Activated CD8-positive, alpha-beta T cell treated with anti-CD3 and anti-CD28 coated beads for 36 hours (primary cell): ENCODE measurements around the gene QRSL1. TPM values are rescaled to one million over a fixed set of nuclear protein-coding genes. Genes with fewer than 3 reads are reported as not detected.

Experiments
- ATAC-seq: fragments of 200-7000 bp; cut with Tn5 transposase; one replicate; pipeline ENCODE4 v1.10.0; 2021; ENCODE audit warnings: mild to moderate bottlenecking, moderate library complexity
- CTCF ChIA-PET: fragments of 350-600 bp; sonication (Branson Sonifier 250); formaldehyde crosslinking; loops from one replicate; lab custom pipeline; 2021; ENCODE audit warnings: antibody characterized with exemption; lab: Charles Lee
- POLR2A ChIA-PET: fragments of 350-600 bp; sonication (Branson Sonifier 250); formaldehyde crosslinking; loops from one replicate; lab custom pipeline; 2021; ENCODE audit warnings: antibody characterized with exemption; lab: Charles Lee
- DNase-seq: peaks from one replicate; pipeline ENCODE4 v3.0.0-alpha.2; 2020
- H3K27ac Mint-ChIP-seq: one replicate; pipeline ENCODE4 v1.8.0; 2021; ENCODE audit warnings: mild to moderate bottlenecking, mixed read lengths
- H3K27me3 Mint-ChIP-seq: one replicate; pipeline ENCODE4 v1.8.0; 2021; ENCODE audit warnings: mixed read lengths
- H3K36me3 Mint-ChIP-seq: one replicate; pipeline ENCODE4 v1.8.0; 2021; ENCODE audit warnings: low read depth, mixed read lengths
- H3K4me1 Mint-ChIP-seq: one replicate; pipeline ENCODE4 v1.8.0; 2021; ENCODE audit warnings: low read depth, mixed read lengths
- H3K4me3 Mint-ChIP-seq: one replicate; pipeline ENCODE4 v1.8.0; 2021; ENCODE audit warnings: mild to moderate bottlenecking, moderate library complexity, mixed read lengths
- H3K9me3 Mint-ChIP-seq: one replicate; pipeline ENCODE4 v1.8.0; 2021; ENCODE audit warnings: mixed read lengths
- intact Hi-C: fragments of 100-400 bp; cut with micrococcal nuclease; formaldehyde crosslinking; loops from one replicate; pipeline ENCODE4 v1.10.0; 2022
- total RNA-seq, 2 experiments: library from RNA; stranded (reverse); gene quantifications; one replicate each; pipeline ENCODE4 v1.2.3, GENCODE V29; 2021
- TF ChIP-seq, protein P1 (sequence below): fragments of 200-600 bp; IDR thresholded peaks from one replicate; pipeline ENCODE4 v1.8.0; 2022; ENCODE audit warnings: antibody characterized with exemption, mild to moderate bottlenecking

Gene QRSL1
- total RNA-seq, 2 experiments from 2014 or later: 16.6 to 20.8 TPM

DNA sequence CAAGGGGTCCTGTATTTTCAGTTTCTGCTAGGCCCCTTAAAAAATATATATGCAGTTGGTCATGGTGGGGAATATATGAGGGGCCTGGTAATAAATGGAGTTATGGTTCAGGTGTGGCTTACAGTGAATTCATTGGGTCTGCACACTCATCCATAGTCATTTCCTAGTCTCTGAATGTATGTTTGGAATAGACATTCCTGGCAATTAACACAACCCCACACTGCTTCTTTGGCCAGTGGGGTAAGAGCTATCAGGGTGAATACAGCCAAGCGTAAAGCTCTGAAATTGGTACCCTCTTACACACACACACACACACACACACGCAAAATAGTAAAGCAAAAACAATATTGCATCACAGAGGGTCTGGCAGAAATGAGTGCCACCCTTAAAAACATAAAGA lies 56.5 kb downstream of the QRSL1 start:
- H3K4me1 Mint-ChIP-seq: no peaks in the 10 kb centered on the region
- H3K9me3 Mint-ChIP-seq: no peaks in the 10 kb centered on the region
- ChIA-PET CTCF (no interaction called here), POLR2A (no interaction called here)
- no peaks in the 10 kb centered on the region for H3K27me3 Mint-ChIP-seq
- ATAC-seq (no peak), DNase-seq (no peak)
- H3K4me3 Mint-ChIP-seq: no peak overlapping the region
- H3K36me3 Mint-ChIP-seq: no peaks in the 10 kb centered on the region
- TF ChIP-seq, protein P1, sequence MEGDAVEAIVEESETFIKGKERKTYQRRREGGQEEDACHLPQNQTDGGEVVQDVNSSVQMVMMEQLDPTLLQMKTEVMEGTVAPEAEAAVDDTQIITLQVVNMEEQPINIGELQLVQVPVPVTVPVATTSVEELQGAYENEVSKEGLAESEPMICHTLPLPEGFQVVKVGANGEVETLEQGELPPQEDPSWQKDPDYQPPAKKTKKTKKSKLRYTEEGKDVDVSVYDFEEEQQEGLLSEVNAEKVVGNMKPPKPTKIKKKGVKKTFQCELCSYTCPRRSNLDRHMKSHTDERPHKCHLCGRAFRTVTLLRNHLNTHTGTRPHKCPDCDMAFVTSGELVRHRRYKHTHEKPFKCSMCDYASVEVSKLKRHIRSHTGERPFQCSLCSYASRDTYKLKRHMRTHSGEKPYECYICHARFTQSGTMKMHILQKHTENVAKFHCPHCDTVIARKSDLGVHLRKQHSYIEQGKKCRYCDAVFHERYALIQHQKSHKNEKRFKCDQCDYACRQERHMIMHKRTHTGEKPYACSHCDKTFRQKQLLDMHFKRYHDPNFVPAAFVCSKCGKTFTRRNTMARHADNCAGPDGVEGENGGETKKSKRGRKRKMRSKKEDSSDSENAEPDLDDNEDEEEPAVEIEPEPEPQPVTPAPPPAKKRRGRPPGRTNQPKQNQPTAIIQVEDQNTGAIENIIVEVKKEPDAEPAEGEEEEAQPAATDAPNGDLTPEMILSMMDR: no peak
- no peak overlapping the region for H3K27ac Mint-ChIP-seq
- intact Hi-C loops: no loop called here

DNA sequence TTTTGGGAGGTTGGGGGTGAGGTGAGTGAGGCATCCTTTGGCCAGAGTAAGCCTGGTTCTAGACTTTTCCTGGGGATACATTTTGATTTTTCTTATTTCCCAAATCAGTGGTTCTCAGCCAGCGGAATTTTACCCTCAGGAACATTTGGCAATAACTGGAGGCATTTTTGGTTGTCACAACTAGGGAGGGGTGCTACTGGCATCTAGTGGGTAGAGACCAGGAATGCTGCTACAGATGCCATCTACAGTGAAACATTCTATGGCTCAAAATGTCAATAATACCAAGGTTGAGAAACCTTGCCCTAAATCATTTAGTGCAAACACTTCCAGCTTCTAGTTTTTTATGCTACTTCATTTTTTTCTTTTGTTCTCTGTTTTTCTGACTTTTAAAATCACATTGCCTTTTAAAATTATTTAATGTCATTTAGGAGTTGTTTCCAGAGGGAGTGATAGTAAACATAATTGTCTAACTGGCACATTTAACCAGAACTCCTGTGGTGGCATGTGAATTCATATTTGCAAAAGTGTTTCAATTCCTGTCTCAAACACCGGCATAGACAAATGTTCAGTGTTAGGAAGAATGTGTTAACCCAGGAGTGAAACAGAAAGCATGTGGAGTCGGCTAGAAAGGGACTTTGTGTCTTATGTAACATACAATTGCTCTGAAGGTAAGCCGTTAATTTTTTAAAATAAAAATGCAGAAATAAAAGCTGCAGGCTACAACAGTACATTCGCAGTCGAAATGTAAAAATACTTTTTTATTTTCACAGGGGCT lies 59.0 kb downstream of the QRSL1 start:
- no peaks in the 10 kb centered on the region for H3K4me1 Mint-ChIP-seq
- DNase-seq (no peak), ATAC-seq (no peak)
- H3K36me3 Mint-ChIP-seq: no peaks in the 10 kb centered on the region
- H3K9me3 Mint-ChIP-seq: no peaks in the 10 kb centered on the region
- TF ChIP-seq, protein P1: no peak
- ChIA-PET POLR2A (no interaction called here), CTCF (no interaction called here)
- H3K4me3 Mint-ChIP-seq: no peak overlapping the region
- H3K27me3 Mint-ChIP-seq: peaks cover 2% of the 10 kb centered on the region
- intact Hi-C loops: no loop called here
- H3K27ac Mint-ChIP-seq: no peak overlapping the region

DNA sequence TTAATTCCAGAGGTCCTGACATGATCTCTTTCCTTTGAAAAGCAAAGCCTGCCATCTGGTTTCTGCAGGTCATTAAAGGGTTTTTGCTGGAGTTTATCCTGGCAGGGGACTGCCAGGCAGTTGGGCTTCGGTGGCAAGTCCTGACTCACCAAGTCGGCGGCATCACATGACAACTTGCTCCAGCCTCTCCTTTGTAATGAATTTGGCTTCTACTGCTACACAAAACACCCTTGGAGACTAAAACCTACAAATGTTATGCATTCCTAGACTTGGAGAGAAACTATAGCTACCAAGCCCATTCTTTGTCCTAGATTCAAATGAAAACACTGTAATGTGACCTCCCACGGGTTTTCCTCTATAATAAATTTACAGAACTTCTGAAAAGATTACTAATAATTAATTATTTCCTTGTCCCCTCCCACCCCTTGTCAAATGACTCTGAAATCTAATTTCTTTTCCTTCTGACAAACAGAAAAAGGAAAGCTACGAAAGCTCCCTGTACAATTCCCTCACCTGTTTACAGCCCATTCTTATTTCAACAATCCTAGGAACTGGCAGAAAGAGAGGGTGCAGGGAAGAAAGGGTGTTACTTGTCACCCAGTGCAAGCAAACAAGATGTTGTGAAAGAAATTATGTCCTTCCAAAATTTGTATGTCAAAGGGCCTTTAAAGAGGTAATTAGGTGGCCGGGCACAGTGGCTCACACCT lies 62.9 kb downstream of the QRSL1 start:
- ChIA-PET POLR2A (no interaction called here), CTCF (no interaction called here)
- no peaks in the 10 kb centered on the region for H3K4me1 Mint-ChIP-seq
- H3K9me3 Mint-ChIP-seq: no peaks in the 10 kb centered on the region
- DNase-seq (no peak), ATAC-seq (no peak)
- TF ChIP-seq, protein P1: no peak
- H3K4me3 Mint-ChIP-seq: no peak overlapping the region
- no peaks in the 10 kb centered on the region for H3K36me3 Mint-ChIP-seq
- no peak overlapping the region for H3K27ac Mint-ChIP-seq
- intact Hi-C loops: no loop called here
- H3K27me3 Mint-ChIP-seq: peaks cover 6% of the 10 kb centered on the region

DNA sequence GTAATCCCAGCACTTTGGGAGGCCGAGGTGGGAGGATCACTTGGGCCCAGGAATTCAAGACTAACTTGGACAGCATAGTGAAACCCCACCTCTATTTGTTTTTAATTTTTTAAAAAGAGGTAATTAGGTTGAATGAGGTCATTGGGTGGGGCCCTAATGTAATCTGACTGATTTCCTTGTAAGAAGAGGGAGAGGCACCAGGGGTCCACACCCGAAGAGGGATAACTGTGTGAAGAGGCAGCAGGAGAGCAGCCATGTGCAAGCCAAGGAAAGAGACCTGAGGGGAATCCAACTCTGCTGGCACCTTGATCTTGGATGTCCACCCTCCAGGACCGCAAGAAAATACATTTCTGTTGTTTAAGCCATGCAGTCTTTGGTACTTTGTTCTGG lies 63.4 kb downstream of the QRSL1 start:
- Mint-ChIP-seq H3K9me3 (no peaks in the 10 kb centered on the region), H3K27ac (no peak overlapping the region), H3K4me3 (no peak overlapping the region), H3K27me3 (peaks cover 6% of the 10 kb centered on the region), H3K36me3 (no peaks in the 10 kb centered on the region), H3K4me1 (no peaks in the 10 kb centered on the region)
- TF ChIP-seq, protein P1: no peak
- intact Hi-C loops: no loop called here
- ChIA-PET CTCF (no interaction called here), POLR2A (interaction anchor here (0.7 kb wide), 1 partner anchor 942 kb away, joined by 3 read pairs; no protein-coding TSS in a partner anchor)
- DNase-seq (no peak), ATAC-seq (no peak)

DNA sequence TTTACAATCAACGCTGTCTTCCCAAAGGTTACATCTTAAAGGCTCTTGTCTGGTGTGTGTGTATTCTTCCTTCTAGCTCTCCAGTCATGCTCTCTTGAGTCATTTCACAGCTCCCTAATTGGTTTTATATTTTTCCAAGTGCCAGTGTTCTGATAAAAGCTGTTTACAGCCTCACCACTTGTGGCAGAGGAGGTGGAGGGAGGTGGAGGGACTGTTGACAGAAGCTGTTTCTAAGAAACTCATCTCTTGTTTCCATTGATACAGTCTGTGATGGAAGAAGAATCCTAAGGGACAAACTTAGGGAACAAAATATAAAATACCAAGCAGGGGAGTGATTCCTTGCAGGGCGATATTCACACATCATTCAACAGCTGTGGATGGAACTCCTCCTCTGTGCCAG lies 64.0 kb downstream of the QRSL1 start:
- TF ChIP-seq, protein P1: no peak
- CTCF ChIA-PET: no interaction called here

More for the DNA sequence above, 64.0 kb downstream of the QRSL1 start:
- Mint-ChIP-seq H3K9me3 (no peaks in the 10 kb centered on the region), H3K4me3 (no peak overlapping the region), H3K4me1 (no peaks in the 10 kb centered on the region), H3K36me3 (no peaks in the 10 kb centered on the region), H3K27me3 (peaks cover 8% of the 10 kb centered on the region), H3K27ac (no peak overlapping the region)
- intact Hi-C loops: no loop called here
- DNase-seq: no peak
- POLR2A ChIA-PET: interaction anchor here (0.7 kb wide), 1 partner anchor 942 kb away, joined by 3 read pairs; no protein-coding TSS in a partner anchor
- no peak for ATAC-seq
